Measurements from ENCODE around the gene LAMC3. TPM values are rescaled to one million over a fixed set of nuclear protein-coding genes. Genes with fewer than 3 reads are reported as not detected.

LAMC3 gene
- total RNA-seq, 3 donors from 2014 or later: 2.1 to 8.5 (median 7.8) TPM

- DNase-seq (ENCODE audit: low spot score in 2 of 2): no peak
- Histone ChIP-seq H3K4me1 (peaks cover 0 to 3% of the 10 kb centered on the region in 2 donors), H3K27ac (no peak overlapping the region), H3K27me3 (no peaks in the 10 kb centered on the region), H3K9me3 (no peaks in the 10 kb centered on the region), H3K4me3 (no peak overlapping the region), H3K36me3 (no peaks in the 10 kb centered on the region)
- TF ChIP-seq POLR2A (IDR thresholded peaks at IDR 0.05) (no peak), POLR2AphosphoS5 (IDR thresholded peaks at IDR 0.05) (no peak), CTCF (IDR thresholded peaks at IDR 0.05) (no peak)
- intact Hi-C loops (cut with DNase I; ENCODE audit: low total_unique reads): no loop called here
These were observed 26.6 kb downstream of the LAMC3 start for GRCh38 chr9:131035548-131035947.

GRCh38 chr9:131036071-131036470, 27.1 kb downstream of the LAMC3 start:
- H3K9me3 ChIP-seq: no peaks in the 10 kb centered on the region
- H3K27ac ChIP-seq: no peak overlapping the region
- no peak for DNase-seq (ENCODE audit: low spot score in 2 of 2)
- TF ChIP-seq CTCF (IDR thresholded peaks at IDR 0.05) (no peak), POLR2AphosphoS5 (IDR thresholded peaks at IDR 0.05) (no peak), POLR2A (IDR thresholded peaks at IDR 0.05) (no peak)
- H3K4me1 ChIP-seq: peaks cover 0 to 3% of the 10 kb centered on the region in 2 donors
- H3K36me3 ChIP-seq: no peaks in the 10 kb centered on the region
- no peaks in the 10 kb centered on the region for H3K27me3 ChIP-seq
- H3K4me3 ChIP-seq: no peak overlapping the region
- intact Hi-C loops (cut with DNase I; ENCODE audit: low total_unique reads): no loop called here

- no peaks in the 10 kb centered on the region for H3K27me3 ChIP-seq
- no peak overlapping the region for H3K27ac ChIP-seq
- DNase-seq (ENCODE audit: low spot score in 2 of 2): no peak
- no peaks in the 10 kb centered on the region for H3K9me3 ChIP-seq
- intact Hi-C loops (cut with DNase I; ENCODE audit: low total_unique reads): no loop called here
- TF ChIP-seq CTCF (IDR thresholded peaks at IDR 0.05) (no peak), POLR2AphosphoS5 (IDR thresholded peaks at IDR 0.05) (no peak), POLR2A (IDR thresholded peaks at IDR 0.05) (no peak)
- peaks cover 0 to 3% of the 10 kb centered on the region in 2 donors for H3K4me1 ChIP-seq
- H3K36me3 ChIP-seq: no peaks in the 10 kb centered on the region
- H3K4me3 ChIP-seq: no peak overlapping the region
These were observed 27.8 kb downstream of the LAMC3 start for GRCh38 chr9:131036529-131037334.

GRCh38 chr9:131037335-131038255, 28.6 kb downstream of the LAMC3 start:
- Histone ChIP-seq H3K27ac (no peak overlapping the region), H3K4me1 (peaks cover 0 to 3% of the 10 kb centered on the region in 2 donors), H3K36me3 (no peaks in the 10 kb centered on the region), H3K27me3 (no peaks in the 10 kb centered on the region), H3K4me3 (no peak overlapping the region), H3K9me3 (no peaks in the 10 kb centered on the region)
- intact Hi-C loops (cut with DNase I; ENCODE audit: low total_unique reads): no loop called here
- DNase-seq (ENCODE audit: low spot score in 2 of 2): no peak
- TF ChIP-seq POLR2AphosphoS5 (IDR thresholded peaks at IDR 0.05) (no peak), POLR2A (IDR thresholded peaks at IDR 0.05) (no peak), CTCF (IDR thresholded peaks at IDR 0.05) (no peak)

Data from breast epithelium (tissue), 4 donors.